ENCODE measurements around the gene ASB18. TPM values are rescaled to one million over a fixed set of nuclear protein-coding genes. Genes with fewer than 3 reads are reported as not detected.

Gene ASB18
- total RNA-seq, 4 donors from 2014 or later = not detected

DNA sequence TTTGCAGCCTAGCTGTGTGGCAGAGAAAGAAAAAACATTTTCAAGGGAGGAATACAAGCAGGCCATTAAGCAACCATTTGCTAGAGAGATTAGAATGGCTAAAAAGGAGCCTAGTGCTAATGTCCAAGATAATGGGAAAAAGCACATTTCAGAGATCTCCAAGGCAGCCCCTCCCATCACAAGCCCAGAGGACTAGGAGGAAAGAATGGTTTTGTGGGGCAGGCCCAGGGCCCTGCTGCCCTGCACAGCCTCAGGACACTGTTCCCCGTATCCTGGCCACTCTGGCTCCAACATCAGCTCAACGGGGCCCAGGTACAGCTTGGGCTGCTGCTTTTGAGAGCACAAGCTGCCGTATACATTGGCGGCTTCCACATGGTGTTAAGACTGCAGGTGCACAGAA is 79.5 kb downstream of the ASB18 start:
- TF ChIP-seq POLR2AphosphoS5 (IDR thresholded peaks at IDR 0.05) (no peak), POLR2A (IDR thresholded peaks at IDR 0.05) (no peak), EP300 (IDR thresholded peaks at IDR 0.05; ENCODE audit: low read depth) (no peak)
- TF ChIP-seq, protein P1, sequence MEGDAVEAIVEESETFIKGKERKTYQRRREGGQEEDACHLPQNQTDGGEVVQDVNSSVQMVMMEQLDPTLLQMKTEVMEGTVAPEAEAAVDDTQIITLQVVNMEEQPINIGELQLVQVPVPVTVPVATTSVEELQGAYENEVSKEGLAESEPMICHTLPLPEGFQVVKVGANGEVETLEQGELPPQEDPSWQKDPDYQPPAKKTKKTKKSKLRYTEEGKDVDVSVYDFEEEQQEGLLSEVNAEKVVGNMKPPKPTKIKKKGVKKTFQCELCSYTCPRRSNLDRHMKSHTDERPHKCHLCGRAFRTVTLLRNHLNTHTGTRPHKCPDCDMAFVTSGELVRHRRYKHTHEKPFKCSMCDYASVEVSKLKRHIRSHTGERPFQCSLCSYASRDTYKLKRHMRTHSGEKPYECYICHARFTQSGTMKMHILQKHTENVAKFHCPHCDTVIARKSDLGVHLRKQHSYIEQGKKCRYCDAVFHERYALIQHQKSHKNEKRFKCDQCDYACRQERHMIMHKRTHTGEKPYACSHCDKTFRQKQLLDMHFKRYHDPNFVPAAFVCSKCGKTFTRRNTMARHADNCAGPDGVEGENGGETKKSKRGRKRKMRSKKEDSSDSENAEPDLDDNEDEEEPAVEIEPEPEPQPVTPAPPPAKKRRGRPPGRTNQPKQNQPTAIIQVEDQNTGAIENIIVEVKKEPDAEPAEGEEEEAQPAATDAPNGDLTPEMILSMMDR (IDR thresholded peaks at IDR 0.05) = no peak
- no peaks in the 10 kb centered on the region for H3K36me3 ChIP-seq
- H3K27ac ChIP-seq = no peak overlapping the region
- H3K4me1 ChIP-seq = peaks cover 0 to under 1% (median under 1%) of the 10 kb centered on the region in 4 donors
- no peak for DNase-seq
- peaks cover 58% of the 10 kb centered on the region for H3K27me3 ChIP-seq
- no peaks in the 10 kb centered on the region for H3K9me3 ChIP-seq
- 87 to 100% methylated on average over 1 to 4 of the region's 4 CpGs for WGBS, 2 donors (ENCODE audit: low coverage in 1 of 2)
- H3K4me3 ChIP-seq = no peak overlapping the region
- intact Hi-C loops (cut with DNase I; ENCODE audit: low total_unique reads) = loop anchor here (5.0 kb wide), 1 partner anchor 417 kb away; no protein-coding TSS in a partner anchor
- in situ Hi-C loops (cut with MboI; ENCODE audit: low pct_ligation_motif_present in 1 of 4, low pct_unique_long_range_greater_than_20kb in 1 of 4, low sequenced_read_pairs in 3 of 4) = loop anchor here in 3 of 4 donors (10.0 kb wide), 2 partner anchors 400 to 410 kb away; no protein-coding TSS in a partner anchor

DNA sequence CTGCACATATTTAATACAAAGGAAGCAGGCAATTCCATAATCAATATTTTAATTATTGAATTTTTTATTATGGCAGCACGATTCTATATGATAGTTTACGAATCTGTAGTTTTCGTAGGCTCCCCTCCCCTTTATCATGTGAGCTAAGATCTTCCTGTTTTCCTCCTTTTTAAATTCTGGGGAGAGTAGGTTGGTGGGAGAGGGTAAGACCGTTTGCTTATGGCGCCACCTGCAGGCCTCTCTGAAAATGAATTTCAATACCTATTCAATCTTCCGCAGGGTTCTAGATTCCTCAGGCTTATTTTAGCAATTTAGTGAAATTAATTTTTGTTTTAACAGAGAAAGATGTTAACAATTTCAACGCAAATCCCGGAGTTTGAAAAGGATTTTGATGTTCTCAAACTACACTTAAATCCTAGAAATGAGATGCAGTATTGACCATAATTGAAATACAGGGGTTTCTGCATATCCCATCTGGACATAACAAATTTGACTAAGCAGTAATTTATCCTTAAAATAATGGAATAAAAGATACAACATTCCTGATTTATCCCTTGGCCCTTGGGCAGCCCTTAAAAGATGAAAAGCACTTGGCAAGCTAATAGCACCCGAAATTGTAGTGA is 83.3 kb downstream of the ASB18 start:
- TF ChIP-seq, protein P1 (IDR thresholded peaks at IDR 0.05) = peak; percentile 62 to 77 (median 72)
- no peak for TF ChIP-seq POLR2A (IDR thresholded peaks at IDR 0.05)
- no peaks in the 10 kb centered on the region for H3K9me3 ChIP-seq
- intact Hi-C loops (cut with DNase I; ENCODE audit: low total_unique reads) (loop anchor here (5.0 kb wide), 1 partner anchor 414 kb away; no protein-coding TSS in a partner anchor), in situ Hi-C loops (cut with MboI; ENCODE audit: low pct_ligation_motif_present in 1 of 4, low pct_unique_long_range_greater_than_20kb in 1 of 4, low sequenced_read_pairs in 3 of 4) (loop anchor here in 3 of 4 donors (10.0 kb wide), 2 partner anchors 396 to 406 kb away; no protein-coding TSS in a partner anchor)
- DNase-seq = peak; percentile 56
- no peak overlapping the region for H3K4me3 ChIP-seq
- WGBS, 2 donors (ENCODE audit: low coverage in 1 of 2) = 14 to 17% methylated on average over 8 to 9 of the region's 9 CpGs
- H3K36me3 ChIP-seq = no peaks in the 10 kb centered on the region
- H3K4me1 ChIP-seq = peaks cover 7 to 21% (median 14%) of the 10 kb centered on the region in 4 donors
- peaks cover 91% of the 10 kb centered on the region for H3K27me3 ChIP-seq
- no peak overlapping the region for H3K27ac ChIP-seq

DNA sequence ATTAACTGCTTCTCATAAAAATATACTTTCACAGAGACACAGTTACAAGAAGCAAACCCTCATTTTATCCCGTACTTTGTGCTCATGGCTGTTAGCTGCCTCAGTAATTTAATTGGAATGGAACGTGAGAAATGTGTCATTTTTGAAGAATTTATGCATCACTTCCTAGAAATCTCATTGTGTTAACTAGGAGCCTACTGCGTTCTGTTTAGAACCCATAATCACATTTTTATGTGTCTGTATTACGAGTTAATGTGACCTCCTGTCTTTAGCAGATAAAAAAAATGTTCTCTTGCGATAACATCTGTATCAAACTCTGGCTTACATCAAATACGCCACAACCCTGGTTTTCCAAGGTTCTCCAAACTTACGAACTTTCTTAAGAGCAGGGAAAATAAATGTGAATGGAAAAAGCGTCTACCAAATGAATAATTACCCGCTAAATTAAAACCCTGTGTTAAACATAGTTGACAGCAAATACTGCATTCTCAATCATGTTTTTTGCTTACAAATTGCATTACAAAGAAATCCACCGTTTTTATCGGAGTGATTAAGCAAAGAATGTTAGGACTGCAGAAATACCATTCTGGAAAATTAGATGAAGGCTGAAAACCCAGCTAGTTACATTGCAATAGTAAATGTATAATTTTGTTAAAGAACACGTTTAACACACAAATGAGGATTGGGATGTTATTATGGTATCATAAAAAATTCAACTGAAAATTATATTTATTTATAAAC is 84.0 kb downstream of the ASB18 start:
- no peak for DNase-seq
- in situ Hi-C loops (cut with MboI; ENCODE audit: low pct_ligation_motif_present in 1 of 4, low pct_unique_long_range_greater_than_20kb in 1 of 4, low sequenced_read_pairs in 3 of 4) = loop anchor here in 3 of 4 donors (10.0 kb wide), 2 partner anchors 395 to 405 kb away; no protein-coding TSS in a partner anchor
- Histone ChIP-seq H3K27ac (no peak overlapping the region), H3K36me3 (no peaks in the 10 kb centered on the region), H3K4me1 (peaks cover 7 to 21% (median 14%) of the 10 kb centered on the region in 4 donors), H3K9me3 (no peaks in the 10 kb centered on the region), H3K27me3 (peaks cover 97% of the 10 kb centered on the region), H3K4me3 (no peak overlapping the region)
- intact Hi-C loops (cut with DNase I; ENCODE audit: low total_unique reads) = loop anchor here (5.0 kb wide), 1 partner anchor 413 kb away; no protein-coding TSS in a partner anchor
- TF ChIP-seq POLR2AphosphoS5 (IDR thresholded peaks at IDR 0.05) = no peak
- TF ChIP-seq, protein P1 (IDR thresholded peaks at IDR 0.05) = no peak
- no peak for TF ChIP-seq EP300 (IDR thresholded peaks at IDR 0.05; ENCODE audit: low read depth)
- no peak for TF ChIP-seq POLR2A (IDR thresholded peaks at IDR 0.05)
- WGBS, 2 donors (ENCODE audit: low coverage in 1 of 2) = 12 to 24% methylated on average over 11 to 12 of the region's 12 CpGs

All from transverse colon (tissue), 4 donors.